WTC11 (cell line): Measurements from ENCODE around the gene TEX9.

Experiments used
- ARID4B ChIP-seq: sonication (generic); formaldehyde crosslinking; IDR thresholded peaks from 2 replicates; pipeline ENCODE4 v1.8.0; 2023; ENCODE audit warnings: missing genetic modification reagents, mild to moderate bottlenecking, borderline replicate concordance
- E2F5 ChIP-seq: sonication (generic); formaldehyde crosslinking; IDR thresholded peaks from 2 replicates; pipeline ENCODE4 v1.8.1; 2022; ENCODE audit warnings: mild to moderate bottlenecking, moderate library complexity, missing genetic modification reagents
- ESRRA ChIP-seq: sonication (generic); formaldehyde crosslinking; IDR thresholded peaks from 2 replicates; pipeline ENCODE4 v1.8.1; 2022; ENCODE audit warnings: mild to moderate bottlenecking, missing genetic modification reagents, borderline replicate concordance
- NFE2L1 ChIP-seq: sonication (generic); formaldehyde crosslinking; IDR thresholded peaks from 2 replicates; pipeline ENCODE4 v1.8.1; 2023; ENCODE audit warnings: missing genetic modification reagents
- NR3C1 ChIP-seq: sonication (generic); formaldehyde crosslinking; conservative IDR thresholded peaks from 2 replicates; pipeline ENCODE4 v1.8.1; 2023; ENCODE audit warnings: low read depth, mild to moderate bottlenecking, missing genetic modification reagents
- SMAD3 ChIP-seq: sonication (generic); formaldehyde crosslinking; IDR thresholded peaks from 2 replicates; pipeline ENCODE4 v1.8.0; 2022; ENCODE audit warnings: missing genetic modification reagents, mild to moderate bottlenecking, borderline replicate concordance
- TCF7 ChIP-seq: sonication (generic); formaldehyde crosslinking; IDR thresholded peaks from 2 replicates; pipeline ENCODE4 v1.8.0; 2022; ENCODE audit warnings: mild to moderate bottlenecking, low read depth, missing genetic modification reagents, moderate library complexity
- USF2 ChIP-seq: sonication (generic); formaldehyde crosslinking; IDR thresholded peaks from 2 replicates; pipeline ENCODE4 v1.8.1; 2023; ENCODE audit warnings: mild to moderate bottlenecking, missing genetic modification reagents, moderate library complexity
- ZNF263 ChIP-seq: sonication (generic); formaldehyde crosslinking; IDR thresholded peaks from 2 replicates; pipeline ENCODE4 v1.8.1; 2022; ENCODE audit warnings: low read depth, mild to moderate bottlenecking, moderate library complexity, missing genetic modification reagents
- TF ChIP-seq, protein P1 (sequence below): fragments of 200-600 bp; IDR thresholded peaks from 2 replicates; pipeline ENCODE4 v1.8.0; 2022; ENCODE audit warnings: antibody characterized with exemption
- TF ChIP-seq, protein P2 (sequence below): sonication (generic); formaldehyde crosslinking; IDR thresholded peaks from 2 replicates; pipeline ENCODE4 v1.8.0; 2023; ENCODE audit warnings: missing genetic modification reagents

DNA sequence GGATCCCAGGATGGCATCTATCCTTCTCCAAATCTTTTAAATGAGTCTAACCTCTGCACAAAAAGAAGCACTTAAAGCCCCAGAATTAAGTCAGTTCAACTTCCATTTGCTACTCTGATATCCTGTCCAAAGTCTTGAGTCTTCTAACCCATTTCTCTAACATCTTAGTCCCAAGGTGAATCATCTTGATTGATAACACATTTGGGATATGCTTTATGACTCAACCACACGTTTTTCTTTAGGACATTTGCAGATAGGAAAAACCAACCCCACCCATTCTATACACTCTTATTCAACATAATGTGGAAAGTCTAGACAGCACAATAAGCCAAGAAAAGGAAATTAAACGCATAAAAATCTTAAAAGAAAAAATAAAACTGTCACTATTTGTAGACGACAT lies 18.8 kb upstream of the TEX9 start:
- TF ChIP-seq, protein P1, sequence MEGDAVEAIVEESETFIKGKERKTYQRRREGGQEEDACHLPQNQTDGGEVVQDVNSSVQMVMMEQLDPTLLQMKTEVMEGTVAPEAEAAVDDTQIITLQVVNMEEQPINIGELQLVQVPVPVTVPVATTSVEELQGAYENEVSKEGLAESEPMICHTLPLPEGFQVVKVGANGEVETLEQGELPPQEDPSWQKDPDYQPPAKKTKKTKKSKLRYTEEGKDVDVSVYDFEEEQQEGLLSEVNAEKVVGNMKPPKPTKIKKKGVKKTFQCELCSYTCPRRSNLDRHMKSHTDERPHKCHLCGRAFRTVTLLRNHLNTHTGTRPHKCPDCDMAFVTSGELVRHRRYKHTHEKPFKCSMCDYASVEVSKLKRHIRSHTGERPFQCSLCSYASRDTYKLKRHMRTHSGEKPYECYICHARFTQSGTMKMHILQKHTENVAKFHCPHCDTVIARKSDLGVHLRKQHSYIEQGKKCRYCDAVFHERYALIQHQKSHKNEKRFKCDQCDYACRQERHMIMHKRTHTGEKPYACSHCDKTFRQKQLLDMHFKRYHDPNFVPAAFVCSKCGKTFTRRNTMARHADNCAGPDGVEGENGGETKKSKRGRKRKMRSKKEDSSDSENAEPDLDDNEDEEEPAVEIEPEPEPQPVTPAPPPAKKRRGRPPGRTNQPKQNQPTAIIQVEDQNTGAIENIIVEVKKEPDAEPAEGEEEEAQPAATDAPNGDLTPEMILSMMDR = no peak
- TF ChIP-seq, protein P2, sequence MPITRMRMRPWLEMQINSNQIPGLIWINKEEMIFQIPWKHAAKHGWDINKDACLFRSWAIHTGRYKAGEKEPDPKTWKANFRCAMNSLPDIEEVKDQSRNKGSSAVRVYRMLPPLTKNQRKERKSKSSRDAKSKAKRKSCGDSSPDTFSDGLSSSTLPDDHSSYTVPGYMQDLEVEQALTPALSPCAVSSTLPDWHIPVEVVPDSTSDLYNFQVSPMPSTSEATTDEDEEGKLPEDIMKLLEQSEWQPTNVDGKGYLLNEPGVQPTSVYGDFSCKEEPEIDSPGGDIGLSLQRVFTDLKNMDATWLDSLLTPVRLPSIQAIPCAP (CRISPR knock-in tag) = no peak
- no peak for TF ChIP-seq TCF7 (CRISPR knock-in tag)
- TF ChIP-seq NFE2L1 (CRISPR knock-in tag) = no peak
- TF ChIP-seq ZNF263 (CRISPR knock-in tag) = no peak
- TF ChIP-seq NR3C1 (CRISPR knock-in tag) = no peak
- TF ChIP-seq ESRRA (CRISPR knock-in tag) = no peak
- no peak for TF ChIP-seq ARID4B (CRISPR knock-in tag)
- no peak for TF ChIP-seq E2F5 (CRISPR knock-in tag)
- TF ChIP-seq USF2 = no peak
- TF ChIP-seq SMAD3 = no peak
